Hepatic stellate cell (primary cell): ENCODE data around the gene SHPK.

Experiments
- DNase-seq: peaks from one replicate; pipeline ENCODE4 v3.0.0; 2011; ENCODE audit warnings: low spot score

The SHPK gene

DNA sequence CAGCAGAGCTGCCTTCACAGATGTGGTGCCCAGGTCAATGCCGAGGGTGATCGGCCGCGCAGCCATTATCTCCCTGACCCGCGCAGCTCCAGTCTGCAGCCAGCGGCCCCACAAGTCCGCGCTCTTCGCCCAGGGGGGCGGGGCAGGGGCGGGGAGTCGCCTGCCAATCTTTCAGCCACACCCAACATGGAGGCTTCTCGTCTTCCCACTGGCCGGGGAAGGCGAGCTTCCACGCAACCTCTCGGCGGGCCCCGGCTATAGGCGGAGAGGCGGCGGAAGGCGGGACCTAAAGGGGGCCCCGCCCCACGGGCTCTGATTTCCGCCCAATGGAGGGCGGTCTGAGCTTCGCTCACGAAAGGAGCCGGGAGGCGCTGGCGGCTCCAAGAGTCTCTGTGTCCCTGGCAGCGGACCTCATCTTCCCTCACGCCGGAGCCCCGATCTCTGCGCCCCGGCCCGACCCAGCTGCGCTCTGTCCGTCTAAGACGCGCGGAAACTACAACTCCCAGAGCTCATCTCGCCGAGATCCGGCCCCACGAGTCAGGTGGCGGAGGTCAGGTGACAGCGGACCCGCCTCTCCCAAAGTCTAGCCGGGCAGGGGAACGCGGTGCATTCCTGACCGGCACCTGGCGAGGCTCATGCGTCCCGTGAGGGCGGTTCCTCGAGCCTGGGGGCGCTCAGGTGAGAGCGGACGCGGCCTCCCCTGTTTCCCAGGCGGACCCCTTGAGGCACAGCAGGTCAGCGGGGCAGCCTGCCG lies at the start of gene SHPK, which contains the start of gene CTNS:
SHPK (minus strand) TSS at position 97 of the 754 bp plus-strand sequence; CDS start at position 66, 31 bp downstream.
CTNS (plus strand) TSS at position 607 of the 754 bp plus-strand sequence. CDS start 3,447 bp downstream, outside the sequence.
- DNase-seq = peak; percentile 99

DNA sequence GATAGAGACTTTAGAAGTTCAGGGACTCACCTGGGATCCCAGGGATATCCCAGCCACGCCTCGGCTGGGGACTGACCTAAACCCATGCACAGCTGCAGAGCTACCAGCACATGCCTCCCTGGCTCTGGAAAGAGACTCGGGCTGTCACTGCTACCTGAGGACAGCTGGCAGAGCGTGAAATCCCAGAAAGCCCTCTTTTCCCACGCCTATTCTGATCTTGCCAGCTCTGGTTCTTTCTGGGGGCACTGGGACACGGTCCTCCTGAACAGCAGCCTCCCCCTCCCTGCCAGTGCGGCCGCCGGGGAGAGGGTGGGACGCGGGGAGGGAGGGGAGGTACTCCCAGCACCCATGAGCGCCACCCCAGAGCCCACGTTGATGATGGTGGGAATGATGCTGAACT lies 49.1 kb upstream of the SHPK start:
- no peak for DNase-seq

- DNase-seq = peak; percentile 81
These were observed 47.0 kb upstream of the SHPK start for GRCh38 chr17:3683054-3683511.

- no peak for DNase-seq
These were observed 46.0 kb upstream of the SHPK start for GRCh38 chr17:3682033-3682432.

DNA sequence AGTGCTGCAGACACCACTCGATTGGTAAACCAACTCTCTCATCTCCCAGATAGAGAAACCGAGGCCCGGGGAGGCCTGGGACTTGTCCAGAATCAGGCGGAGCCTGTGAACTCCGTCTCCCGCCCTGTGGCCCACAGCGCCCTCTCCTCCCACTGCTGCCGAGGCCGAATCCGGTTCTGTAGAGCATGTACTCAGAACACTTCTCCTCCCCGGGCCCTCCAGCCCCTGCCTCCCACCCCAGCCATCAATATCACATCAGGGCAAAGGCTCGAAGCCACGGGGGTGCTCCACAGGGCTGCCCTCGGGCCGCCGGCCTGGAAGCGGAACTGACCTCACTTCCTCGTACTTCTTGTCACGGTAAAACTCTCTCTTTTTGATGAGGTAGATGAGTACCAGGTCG lies 45.5 kb upstream of the SHPK start:
- no peak for DNase-seq

- DNase-seq = no peak
These were observed 45.0 kb upstream of the SHPK start for GRCh38 chr17:3681057-3681456.

- DNase-seq = no peak
These were observed 43.6 kb upstream of the SHPK start for GRCh38 chr17:3679531-3680126.

DNA sequence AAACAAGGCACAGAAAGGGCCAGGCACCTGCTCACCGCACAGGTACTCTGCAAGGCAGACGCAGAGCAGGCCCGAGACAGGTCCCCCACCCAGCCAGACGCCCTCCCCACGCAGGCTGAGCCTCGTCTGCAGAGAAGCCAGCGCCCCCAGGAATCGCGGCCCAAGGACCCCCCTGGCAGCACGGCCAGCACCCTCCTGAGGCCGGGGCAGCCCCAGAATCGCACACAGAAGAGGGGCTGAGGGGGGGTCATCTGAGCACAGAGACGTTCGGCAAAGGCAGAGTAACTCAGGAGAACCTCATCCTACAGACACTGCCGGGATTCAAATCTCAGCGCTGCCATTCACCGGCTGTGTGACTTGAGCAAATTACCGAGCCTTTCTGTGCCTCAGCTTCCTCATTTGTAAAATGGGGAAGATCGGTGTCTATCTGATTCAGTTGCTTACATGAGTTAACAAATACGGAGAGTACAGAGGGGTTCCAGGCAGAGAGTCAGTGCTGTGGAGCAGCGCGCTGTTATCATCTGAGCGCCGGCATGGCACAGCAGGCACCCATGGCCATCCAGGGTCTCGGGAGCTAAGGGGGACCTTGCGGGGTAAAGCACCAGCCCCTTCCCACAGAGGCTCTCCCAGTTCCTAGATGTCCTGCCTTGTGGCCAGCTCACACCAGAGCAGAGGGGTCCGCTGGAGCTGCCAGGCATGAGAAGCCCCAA lies 42.9 kb upstream of the SHPK start:
- no peak for DNase-seq

DNA sequence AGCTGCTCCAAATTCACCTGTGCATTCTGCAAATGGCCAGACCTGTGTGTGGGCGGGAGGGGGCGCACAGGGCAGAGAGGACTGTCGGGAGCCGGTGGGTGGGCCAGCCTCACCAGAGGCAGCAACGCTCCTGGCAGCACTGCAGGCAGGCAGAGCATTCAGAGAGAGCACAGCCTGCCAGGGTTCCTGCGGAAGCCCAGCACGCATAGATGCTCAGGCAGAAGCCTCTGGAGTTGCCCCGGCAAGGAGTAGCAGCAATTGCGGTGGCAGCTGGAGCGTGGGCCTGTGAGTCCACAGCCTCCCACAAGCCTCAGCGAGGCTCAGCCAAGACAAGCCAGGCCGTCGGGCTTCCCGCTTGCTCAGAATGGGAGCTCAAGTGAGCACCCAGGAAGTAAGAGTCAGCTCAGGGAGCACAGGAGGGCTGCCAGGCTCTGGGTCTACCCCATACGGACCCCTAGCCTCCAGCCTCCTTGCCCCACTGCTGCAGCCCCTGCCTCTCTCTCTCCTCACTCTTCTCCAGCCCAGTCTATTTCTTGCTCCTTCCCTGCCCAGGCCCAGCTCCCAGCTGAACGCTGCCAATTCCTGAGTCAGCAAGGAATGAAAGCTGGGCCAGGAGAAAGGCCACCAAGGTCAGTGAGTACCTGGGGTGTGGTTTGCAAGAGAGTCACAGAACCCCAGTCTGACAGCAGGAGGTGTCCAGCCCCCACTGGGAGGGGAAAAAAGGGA lies 42.2 kb upstream of the SHPK start:
- DNase-seq = no peak

DNA sequence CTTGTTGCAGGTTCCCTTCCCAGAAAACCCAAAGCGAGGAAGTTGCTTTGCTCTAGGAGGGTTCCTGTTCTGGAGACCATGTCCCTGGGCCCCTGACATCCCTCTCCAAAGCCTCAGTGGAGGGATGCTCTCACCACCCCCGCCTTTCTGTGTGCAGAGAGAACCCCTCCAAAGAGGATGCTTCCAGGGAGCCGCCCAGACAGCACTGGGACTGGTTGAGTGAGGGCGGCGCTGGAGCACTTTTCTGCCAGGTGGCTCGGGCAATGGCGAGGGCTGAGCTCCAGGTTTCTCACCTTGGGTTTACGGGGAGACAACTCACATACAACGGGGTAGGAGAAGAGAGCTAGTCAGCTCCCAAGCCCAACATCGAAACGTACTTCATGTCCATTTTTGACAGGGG lies 39.8 kb upstream of the SHPK start:
- no peak for DNase-seq

DNA sequence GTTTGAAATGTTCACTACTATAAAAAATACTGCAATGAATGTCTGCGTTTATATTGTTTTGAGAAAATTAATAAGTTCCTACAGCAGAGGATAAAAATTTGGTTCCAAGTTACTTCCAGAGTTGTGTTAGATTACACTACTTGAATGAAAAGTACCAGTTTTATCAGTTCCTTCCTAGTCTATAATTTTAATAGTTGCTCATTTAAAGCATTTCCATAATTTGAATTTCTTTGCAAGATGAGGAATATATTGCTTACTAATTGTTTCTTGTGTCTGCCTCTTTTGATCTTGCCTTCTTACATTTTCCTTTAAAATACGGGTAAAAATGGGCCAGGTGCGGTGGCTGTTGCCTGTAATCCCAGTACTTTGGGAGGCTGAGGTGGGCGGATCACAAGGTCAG lies 36.5 kb upstream of the SHPK start:
- no peak for DNase-seq

DNA sequence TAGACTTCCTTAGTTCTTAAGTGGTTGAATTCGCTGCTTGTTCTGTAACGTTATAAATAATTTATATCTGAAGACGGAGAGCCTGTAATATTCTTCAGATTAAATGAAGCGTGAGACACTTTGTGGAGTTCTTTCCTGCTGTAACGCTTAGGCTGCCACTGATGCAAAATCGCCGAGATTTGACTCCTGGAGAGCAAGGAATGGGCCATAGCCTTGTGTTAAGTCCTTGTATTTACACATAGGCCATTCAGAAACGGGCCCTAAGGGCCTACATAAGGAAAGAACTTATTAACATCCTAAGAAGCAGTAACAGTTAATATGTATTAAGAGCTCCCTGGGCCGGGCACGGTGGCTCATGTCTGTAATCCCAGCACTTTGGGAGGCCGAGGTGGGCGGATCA lies 33.5 kb upstream of the SHPK start:
- DNase-seq = no peak

DNA sequence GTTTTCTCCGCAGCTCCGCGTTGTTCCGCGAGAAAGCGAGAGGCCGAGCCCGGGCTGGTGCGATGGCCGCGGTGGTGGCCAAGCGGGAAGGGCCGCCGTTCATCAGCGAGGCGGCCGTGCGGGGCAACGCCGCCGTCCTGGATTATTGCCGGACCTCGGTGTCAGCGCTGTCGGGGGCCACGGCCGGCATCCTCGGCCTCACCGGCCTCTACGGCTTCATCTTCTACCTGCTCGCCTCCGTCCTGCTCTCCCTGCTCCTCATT lies 33.0 kb upstream of the SHPK start:
- DNase-seq = no peak

DNA sequence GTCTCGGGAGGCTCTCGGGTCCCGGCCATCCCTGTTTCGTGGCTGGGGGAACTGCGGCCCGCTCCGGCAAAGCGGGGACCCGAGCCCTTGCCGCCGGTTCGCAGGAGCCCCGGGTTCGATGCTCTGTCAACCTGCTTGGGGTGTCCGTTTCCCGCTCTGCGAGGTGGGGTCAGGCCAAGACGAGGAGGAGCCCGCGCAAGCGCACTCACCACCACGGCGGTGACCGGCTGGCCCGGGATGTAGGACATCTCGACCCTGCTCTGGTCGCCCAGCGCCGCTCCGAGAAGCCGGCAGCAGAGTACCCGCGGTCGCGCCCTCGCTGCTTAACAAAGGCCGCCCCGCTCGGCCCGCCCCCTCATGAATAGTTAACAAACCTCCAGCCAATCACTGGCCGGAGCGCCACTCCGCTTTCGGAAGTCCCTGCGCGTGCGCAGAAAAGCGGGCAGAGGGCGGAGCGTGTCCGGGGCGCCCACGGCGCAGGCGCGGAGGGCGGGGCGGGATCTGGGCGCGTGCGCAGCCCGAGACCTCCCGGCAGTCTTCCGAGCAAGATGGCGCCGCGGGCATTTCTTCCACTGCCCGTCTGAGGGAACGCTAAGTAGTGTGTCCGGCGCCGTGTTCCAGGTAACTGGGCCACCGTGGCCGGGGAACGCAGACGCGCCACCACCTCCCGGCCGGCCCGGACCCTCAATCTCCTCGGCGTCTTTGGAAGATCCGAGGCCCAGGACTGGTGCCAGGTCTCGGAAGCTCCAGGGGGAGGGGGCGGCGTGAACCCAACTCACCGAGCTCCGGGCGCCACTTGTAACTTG lies 32.4 kb upstream of the SHPK start, which contains the start of the genes EMC6 and TAX1BP3:
EMC6 (plus strand) TSS at position 534 of the 806 bp plus-strand sequence. CDS start 335 bp downstream, outside the sequence.
TAX1BP3 (minus strand) TSS at position 300 of the 806 bp plus-strand sequence; CDS start at position 248, 52 bp downstream.
- DNase-seq = peak; percentile 100

DNA sequence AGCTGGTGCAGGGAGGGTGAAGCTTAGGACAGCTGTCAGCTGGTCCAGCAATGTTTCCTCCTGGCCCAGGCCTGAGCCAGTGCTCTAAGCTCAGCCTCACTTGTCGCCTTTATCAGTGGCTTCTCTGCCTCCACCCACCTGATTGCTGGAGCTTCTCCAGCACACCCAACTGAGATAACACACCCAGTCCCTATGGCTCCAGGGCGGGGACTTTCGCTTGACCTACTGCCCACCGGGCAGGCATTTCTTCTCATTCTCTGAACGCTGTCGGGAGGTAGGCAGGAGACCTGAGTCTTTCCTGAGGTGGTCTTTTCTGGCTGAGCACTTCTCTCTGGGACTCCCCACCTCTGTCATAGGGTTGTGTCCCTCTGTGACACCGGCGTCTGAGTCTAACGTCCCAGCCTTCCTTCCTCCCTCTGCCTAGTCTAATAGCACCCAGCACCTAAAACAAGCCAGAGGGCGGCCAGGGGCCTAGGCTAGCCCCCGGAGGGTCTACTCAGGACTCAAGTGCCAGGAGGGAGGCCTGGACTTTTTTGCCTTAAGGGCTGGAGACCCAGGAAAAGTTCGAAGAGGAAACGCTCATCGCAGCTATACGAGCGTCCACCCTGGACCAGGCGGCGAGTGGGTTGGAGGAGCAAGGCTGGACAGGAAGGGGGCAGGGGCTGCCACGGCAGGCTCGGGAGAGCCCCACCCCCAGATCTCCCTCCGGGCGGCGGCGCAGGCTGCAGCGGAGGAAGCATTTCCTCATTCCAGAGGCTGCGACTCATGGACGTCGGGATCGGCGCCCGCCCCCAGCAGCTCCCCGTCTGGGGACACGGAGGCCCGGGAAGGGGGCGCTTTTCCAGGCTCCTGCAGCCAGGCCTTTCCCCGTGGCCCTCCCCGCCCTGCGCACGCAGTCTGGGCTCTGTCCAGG lies 31.6 kb upstream of the SHPK start:
- DNase-seq = peak; percentile 98

DNA sequence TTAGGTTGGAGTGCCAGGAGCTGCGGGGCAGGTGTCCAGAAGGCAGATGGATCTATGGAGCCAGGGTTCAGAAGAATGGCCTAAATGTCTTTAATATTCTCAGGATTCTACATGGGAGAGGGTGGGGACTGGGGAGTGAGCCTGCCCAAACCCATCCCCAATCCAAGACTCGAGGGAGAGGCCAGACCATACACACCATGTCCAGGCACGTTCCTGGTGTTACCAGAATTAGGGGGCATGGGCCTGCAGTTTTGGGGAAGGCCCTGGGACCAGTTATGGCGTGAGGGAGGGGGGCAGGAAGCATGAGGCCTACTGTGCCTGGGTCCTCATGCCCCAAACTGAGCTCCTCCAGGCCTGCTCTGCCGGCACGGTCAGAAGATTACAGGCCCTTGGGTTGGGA lies 30.5 kb upstream of the SHPK start:
- no peak for DNase-seq

GRCh38 chr17:3665834-3666233 lies 29.8 kb upstream of the SHPK start:
- no peak for DNase-seq

- DNase-seq = no peak
These were observed 27.3 kb upstream of the SHPK start for GRCh38 chr17:3663102-3664011.

- no peak for DNase-seq
These were observed 24.4 kb upstream of the SHPK start for GRCh38 chr17:3660311-3660891.
